ENCODE data around the gene ZNF608.

ZNF608 gene

GRCh38 chr5:124724357-124725039 is 21.9 kb downstream of the ZNF608 start:
- DNase-seq (ENCODE audit: extremely low read depth, low read depth): no peak
- no peak for TF ChIP-seq CTCF (IDR thresholded peaks at IDR 0.05; ENCODE audit: low read depth, low read length)

GRCh38 chr5:124721229-124721735 is 25.2 kb downstream of the ZNF608 start:
- no peak for TF ChIP-seq CTCF (IDR thresholded peaks at IDR 0.05; ENCODE audit: low read depth, low read length)
- DNase-seq (ENCODE audit: extremely low read depth, low read depth): no peak

- no peak for TF ChIP-seq CTCF (IDR thresholded peaks at IDR 0.05; ENCODE audit: low read depth, low read length)
- no peak for DNase-seq (ENCODE audit: extremely low read depth, low read depth)
Observed at GRCh38 chr5:124720593-124720992, 25.8 kb downstream of the ZNF608 start.

- TF ChIP-seq CTCF (IDR thresholded peaks at IDR 0.05; ENCODE audit: low read depth, low read length): no peak
- no peak for DNase-seq (ENCODE audit: extremely low read depth, low read depth)
Observed at GRCh38 chr5:124719113-124719967, 27.1 kb downstream of the ZNF608 start.

GRCh38 chr5:124718380-124718789 is 28.1 kb downstream of the ZNF608 start:
- TF ChIP-seq CTCF (IDR thresholded peaks at IDR 0.05; ENCODE audit: low read depth, low read length): no peak
- no peak for DNase-seq (ENCODE audit: extremely low read depth, low read depth)

- no peak for TF ChIP-seq CTCF (IDR thresholded peaks at IDR 0.05; ENCODE audit: low read depth, low read length)
- no peak for DNase-seq (ENCODE audit: extremely low read depth, low read depth)
Observed at GRCh38 chr5:124716169-124716568, 30.3 kb downstream of the ZNF608 start.

GRCh38 chr5:124714910-124715309 is 31.5 kb downstream of the ZNF608 start:
- no peak for DNase-seq (ENCODE audit: extremely low read depth, low read depth)
- no peak for TF ChIP-seq CTCF (IDR thresholded peaks at IDR 0.05; ENCODE audit: low read depth, low read length)
